ENCODE results near the gene C1orf174.

C1orf174 gene

GRCh38 chr1:3893190-3893589 is 6.9 kb downstream of the C1orf174 start:
- H3K79me1 ChIP-seq (ENCODE audit: low read depth, low read length): peaks cover 13% of the 10 kb centered on the region
- no peak overlapping the region for H4K8ac ChIP-seq (ENCODE audit: low read depth, low read length)
- H3K14ac ChIP-seq (ENCODE audit: low read length): no peak overlapping the region
- no peak overlapping the region for H2AFZ ChIP-seq (ENCODE audit: low read length)
- peaks cover 0 to 4% of the 10 kb centered on the region in 2 donors for H3K9me3 ChIP-seq (replicated peaks in 1 of 2; ENCODE audit: control insufficient read depth in 2 of 2, insufficient read depth in 1 of 2, low read depth in 1 of 2, low read length in 2 of 2)
- no peak overlapping the region for H2BK12ac ChIP-seq (ENCODE audit: low read length)
- no peaks in the 10 kb centered on the region for H3K4me1 ChIP-seq (ENCODE audit: control insufficient read depth in 2 of 2, insufficient read depth in 1 of 2, low read depth in 1 of 2, low read length in 2 of 2)
- no peak overlapping the region for H2AK5ac ChIP-seq (ENCODE audit: low read depth, low read length)
- H3K9ac ChIP-seq (ENCODE audit: low read depth, low read length, poor library complexity): no peak overlapping the region
- WGBS, 2 donors (ENCODE audit: extremely low coverage in 2 of 2, insufficient read length in 2 of 2, insufficient replicate concordance in 1 of 2): no CpG with 5 or more reads among the region's 5 CpGs
- no peak overlapping the region for H2BK5ac ChIP-seq (ENCODE audit: low read length)
- no peak for DNase-seq (ENCODE audit: low spot score)
- H3K23ac ChIP-seq (ENCODE audit: low read depth, low read length, poor library complexity): no peak overlapping the region
- H2BK120ac ChIP-seq (ENCODE audit: low read depth, low read length): no peak overlapping the region
- no peak overlapping the region for H3K27ac ChIP-seq (replicated peaks; ENCODE audit: low read length)
- no peak overlapping the region for H3K4me3 ChIP-seq (ENCODE audit: low read length in 2 of 2)
- no peak overlapping the region for H4K91ac ChIP-seq (ENCODE audit: low read depth, low read length, poor library complexity)
- no peaks in the 10 kb centered on the region for H3K27me3 ChIP-seq (ENCODE audit: control insufficient read depth in 3 of 3, insufficient read depth in 3 of 3, low read depth in 1 of 3, low read length in 3 of 3)
- H2BK15ac ChIP-seq (ENCODE audit: low read length): no peak overlapping the region
- peaks cover 28 to 70% of the 10 kb centered on the region in 2 donors for H3K36me3 ChIP-seq (replicated peaks in 1 of 2; ENCODE audit: control insufficient read depth in 2 of 2, insufficient read depth in 2 of 2, low read length in 2 of 2)
- H3K4ac ChIP-seq (ENCODE audit: low read length): no peak overlapping the region
- H3K4me2 ChIP-seq (ENCODE audit: insufficient read depth, low read length, poor library complexity, severe bottlenecking): no peak overlapping the region
- no peak overlapping the region for H3K18ac ChIP-seq (ENCODE audit: low read length)

DNA sequence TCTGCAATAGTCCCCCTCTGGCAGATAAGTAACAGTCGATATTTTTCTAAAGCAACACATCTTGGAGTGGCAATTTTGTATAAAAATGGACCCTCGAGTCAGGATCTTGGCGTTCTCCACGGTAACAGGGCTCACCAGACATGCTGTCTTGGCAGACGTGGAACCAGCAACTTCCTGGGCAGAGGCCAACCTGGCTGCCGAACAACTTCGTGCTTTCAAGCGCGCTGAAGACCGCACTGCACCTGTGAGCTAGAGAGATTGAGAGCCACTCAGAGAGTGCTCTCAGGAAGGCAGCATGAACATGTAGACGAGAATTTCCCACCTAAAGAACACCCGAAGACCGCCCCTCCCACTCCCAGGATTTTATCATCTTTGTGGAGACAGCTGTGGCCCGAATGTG is 7.3 kb downstream of the C1orf174 start:
- no peak for DNase-seq (ENCODE audit: low spot score)
- H2BK5ac ChIP-seq (ENCODE audit: low read length): no peak overlapping the region

DNA sequence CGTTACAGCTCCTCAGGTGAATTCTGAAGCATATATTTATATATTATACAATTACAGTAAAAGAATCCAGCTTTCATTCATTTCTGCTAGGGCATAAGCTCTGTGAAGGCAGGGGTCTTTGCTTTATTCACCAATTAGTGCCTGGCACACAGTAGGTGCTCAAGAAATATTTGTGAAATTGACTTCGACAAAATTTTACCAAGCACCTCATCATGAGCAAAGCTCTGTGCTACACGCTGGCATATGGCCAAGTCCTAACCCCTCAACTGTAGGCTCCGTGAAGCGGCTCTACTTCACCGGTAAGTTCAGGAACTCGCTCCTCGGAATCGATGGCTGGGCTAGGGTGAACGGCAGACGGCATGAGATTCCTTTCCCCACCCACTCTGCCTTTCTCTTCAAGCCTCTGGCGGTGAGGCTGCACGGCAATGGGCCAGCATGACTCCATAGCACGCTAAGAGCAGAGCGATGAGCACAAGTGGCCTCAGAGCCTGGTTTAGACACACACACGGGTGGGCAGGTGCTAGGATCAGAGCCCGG is 8.7 kb downstream of the C1orf174 start:
- H3K27ac ChIP-seq (replicated peaks; ENCODE audit: low read length): no peak overlapping the region
- no peak overlapping the region for H3K18ac ChIP-seq (ENCODE audit: low read length)
- H2BK5ac ChIP-seq (ENCODE audit: low read length): no peak overlapping the region
- no CpG with 5 or more reads among the region's 17 CpGs for WGBS, 2 donors (ENCODE audit: extremely low coverage in 2 of 2, insufficient read length in 2 of 2, insufficient replicate concordance in 1 of 2)
- no peaks in the 10 kb centered on the region for H3K4me1 ChIP-seq (ENCODE audit: control insufficient read depth in 2 of 2, insufficient read depth in 1 of 2, low read depth in 1 of 2, low read length in 2 of 2)
- H3K9ac ChIP-seq (ENCODE audit: low read depth, low read length, poor library complexity): no peak overlapping the region
- no peak overlapping the region for H2AFZ ChIP-seq (ENCODE audit: low read length)
- H3K4me2 ChIP-seq (ENCODE audit: insufficient read depth, low read length, poor library complexity, severe bottlenecking): no peak overlapping the region
- no peak for DNase-seq (ENCODE audit: low spot score)
- no peak overlapping the region for H2BK12ac ChIP-seq (ENCODE audit: low read length)
- no peak overlapping the region for H3K4ac ChIP-seq (ENCODE audit: low read length)
- H3K23ac ChIP-seq (ENCODE audit: low read depth, low read length, poor library complexity): no peak overlapping the region
- H4K91ac ChIP-seq (ENCODE audit: low read depth, low read length, poor library complexity): no peak overlapping the region
- no peak overlapping the region for H2BK120ac ChIP-seq (ENCODE audit: low read depth, low read length)
- H4K8ac ChIP-seq (ENCODE audit: low read depth, low read length): no peak overlapping the region
- H3K14ac ChIP-seq (ENCODE audit: low read length): no peak overlapping the region
- no peaks in the 10 kb centered on the region for H3K27me3 ChIP-seq (ENCODE audit: control insufficient read depth in 3 of 3, insufficient read depth in 3 of 3, low read depth in 1 of 3, low read length in 3 of 3)
- H3K36me3 ChIP-seq (replicated peaks in 1 of 2; ENCODE audit: control insufficient read depth in 2 of 2, insufficient read depth in 2 of 2, low read length in 2 of 2): peaks cover 30 to 79% of the 10 kb centered on the region in 2 donors
- no peak overlapping the region for H2AK5ac ChIP-seq (ENCODE audit: low read depth, low read length)
- H3K9me3 ChIP-seq (replicated peaks in 1 of 2; ENCODE audit: control insufficient read depth in 2 of 2, insufficient read depth in 1 of 2, low read depth in 1 of 2, low read length in 2 of 2): no peaks in the 10 kb centered on the region
- H2BK15ac ChIP-seq (ENCODE audit: low read length): no peak overlapping the region
- no peak overlapping the region for H3K4me3 ChIP-seq (ENCODE audit: low read length in 2 of 2)
- peaks cover 9% of the 10 kb centered on the region for H3K79me1 ChIP-seq (ENCODE audit: low read depth, low read length)

More for the DNA sequence above, 7.3 kb downstream of the C1orf174 start:
- Histone ChIP-seq H2BK15ac (ENCODE audit: low read length) (no peak overlapping the region), H2BK120ac (ENCODE audit: low read depth, low read length) (no peak overlapping the region), H3K4me3 (ENCODE audit: low read length in 2 of 2) (no peak overlapping the region), H4K91ac (ENCODE audit: low read depth, low read length, poor library complexity) (no peak overlapping the region), H3K23ac (ENCODE audit: low read depth, low read length, poor library complexity) (no peak overlapping the region), H3K36me3 (replicated peaks in 1 of 2; ENCODE audit: control insufficient read depth in 2 of 2, insufficient read depth in 2 of 2, low read length in 2 of 2) (peaks cover 28 to 75% of the 10 kb centered on the region in 2 donors), H3K9ac (ENCODE audit: low read depth, low read length, poor library complexity) (no peak overlapping the region), H2AFZ (ENCODE audit: low read length) (no peak overlapping the region), H3K79me1 (ENCODE audit: low read depth, low read length) (peaks cover 11% of the 10 kb centered on the region), H3K14ac (ENCODE audit: low read length) (no peak overlapping the region), H2AK5ac (ENCODE audit: low read depth, low read length) (no peak overlapping the region), H3K4me1 (ENCODE audit: control insufficient read depth in 2 of 2, insufficient read depth in 1 of 2, low read depth in 1 of 2, low read length in 2 of 2) (no peaks in the 10 kb centered on the region), H3K4me2 (ENCODE audit: insufficient read depth, low read length, poor library complexity, severe bottlenecking) (no peak overlapping the region), H3K9me3 (replicated peaks in 1 of 2; ENCODE audit: control insufficient read depth in 2 of 2, insufficient read depth in 1 of 2, low read depth in 1 of 2, low read length in 2 of 2) (peaks cover 0 to 2% of the 10 kb centered on the region in 2 donors), H3K27me3 (ENCODE audit: control insufficient read depth in 3 of 3, insufficient read depth in 3 of 3, low read depth in 1 of 3, low read length in 3 of 3) (no peaks in the 10 kb centered on the region), H3K18ac (ENCODE audit: low read length) (no peak overlapping the region), H2BK12ac (ENCODE audit: low read length) (no peak overlapping the region), H4K8ac (ENCODE audit: low read depth, low read length) (no peak overlapping the region), H3K27ac (replicated peaks; ENCODE audit: low read length) (no peak overlapping the region), H3K4ac (ENCODE audit: low read length) (no peak overlapping the region)
- WGBS, 2 donors (ENCODE audit: extremely low coverage in 2 of 2, insufficient read length in 2 of 2, insufficient replicate concordance in 1 of 2): no CpG with 5 or more reads among the region's 14 CpGs

GRCh38 chr1:3890389-3891328 is 9.4 kb downstream of the C1orf174 start:
- Histone ChIP-seq H3K18ac (ENCODE audit: low read length) (no peak overlapping the region), H3K23ac (ENCODE audit: low read depth, low read length, poor library complexity) (peak overlapping the region; percentile 25), H2AFZ (ENCODE audit: low read length) (no peak overlapping the region), H3K4ac (ENCODE audit: low read length) (no peak overlapping the region), H4K91ac (ENCODE audit: low read depth, low read length, poor library complexity) (peak overlapping the region; percentile 7), H4K8ac (ENCODE audit: low read depth, low read length) (no peak overlapping the region), H2BK15ac (ENCODE audit: low read length) (no peak overlapping the region), H3K14ac (ENCODE audit: low read length) (no peak overlapping the region), H2AK5ac (ENCODE audit: low read depth, low read length) (no peak overlapping the region), H3K9ac (ENCODE audit: low read depth, low read length, poor library complexity) (no peak overlapping the region), H3K4me2 (ENCODE audit: insufficient read depth, low read length, poor library complexity, severe bottlenecking) (no peak overlapping the region), H3K27me3 (ENCODE audit: control insufficient read depth in 3 of 3, insufficient read depth in 3 of 3, low read depth in 1 of 3, low read length in 3 of 3) (no peaks in the 10 kb centered on the region), H3K79me1 (ENCODE audit: low read depth, low read length) (peaks cover 7% of the 10 kb centered on the region), H3K4me1 (ENCODE audit: control insufficient read depth in 2 of 2, insufficient read depth in 1 of 2, low read depth in 1 of 2, low read length in 2 of 2) (no peaks in the 10 kb centered on the region), H3K27ac (replicated peaks; ENCODE audit: low read length) (no peak overlapping the region), H2BK5ac (ENCODE audit: low read length) (no peak overlapping the region), H3K9me3 (replicated peaks in 1 of 2; ENCODE audit: control insufficient read depth in 2 of 2, insufficient read depth in 1 of 2, low read depth in 1 of 2, low read length in 2 of 2) (no peaks in the 10 kb centered on the region), H3K36me3 (replicated peaks in 1 of 2; ENCODE audit: control insufficient read depth in 2 of 2, insufficient read depth in 2 of 2, low read length in 2 of 2) (peaks cover 28 to 79% of the 10 kb centered on the region in 2 donors), H2BK120ac (ENCODE audit: low read depth, low read length) (no peak overlapping the region), H2BK12ac (ENCODE audit: low read length) (no peak overlapping the region), H3K4me3 (ENCODE audit: low read length in 2 of 2) (no peak overlapping the region)
- DNase-seq (ENCODE audit: low spot score): no peak
- no CpG with 5 or more reads among the region's 26 CpGs for WGBS, 2 donors (ENCODE audit: extremely low coverage in 2 of 2, insufficient read length in 2 of 2, insufficient replicate concordance in 1 of 2)
